ENCODE data around the gene C20orf96. TPM values are rescaled to one million over a fixed set of nuclear protein-coding genes. Genes with fewer than 3 reads are reported as not detected.

C20orf96 gene
- polyA plus RNA-seq, 1 donor (not counting 4 experiments of a cell fraction or from before 2014, with no cell fraction given) = 3.6 TPM

DNA sequence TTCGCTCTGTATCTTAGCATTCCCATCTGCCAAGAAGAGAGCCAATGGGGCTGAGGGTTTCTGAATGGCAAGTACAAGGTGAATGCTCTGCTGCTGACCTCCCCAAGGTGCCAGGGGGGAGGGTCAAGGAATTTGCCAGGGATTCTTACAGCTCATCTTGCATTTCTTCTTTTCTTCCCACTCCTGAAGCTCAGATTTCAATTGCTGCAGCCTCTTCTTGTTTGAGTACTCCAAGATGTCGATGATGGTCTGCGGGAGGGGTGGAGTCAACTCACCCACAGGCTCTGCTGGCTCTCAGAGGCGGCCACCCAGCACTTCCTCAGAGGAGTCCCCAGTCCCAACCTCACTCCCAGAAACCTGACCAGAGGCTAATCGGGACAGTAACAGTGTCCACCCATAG lies 12.4 kb downstream of the C20orf96 start:
- Histone ChIP-seq H3K36me3 (ENCODE audit: control insufficient read depth in 2 of 2, extremely low read depth in 1 of 2, insufficient read depth in 2 of 2, low read length in 2 of 2) (no peaks in the 10 kb centered on the region), H3K9ac (ENCODE audit: control insufficient read depth, extremely low read depth, insufficient read depth, low read length) (no peak overlapping the region), H3K4me1 (ENCODE audit: control insufficient read depth, extremely low read depth, insufficient read depth, low read length) (no peaks in the 10 kb centered on the region), H3K79me2 (ENCODE audit: control insufficient read depth, insufficient read depth, low read length) (no peaks in the 10 kb centered on the region), H3K4me2 (ENCODE audit: control insufficient read depth, extremely low read depth, insufficient read depth, low read depth, low read length) (no peak overlapping the region), H3K9me3 (ENCODE audit: control insufficient read depth, low read depth, low read length) (no peaks in the 10 kb centered on the region), H3K27ac (ENCODE audit: control insufficient read depth, insufficient read depth, low read length) (no peak overlapping the region), H2AFZ (ENCODE audit: control insufficient read depth, low read length) (no peak overlapping the region), H3K9me1 (ENCODE audit: control insufficient read depth, extremely low read depth, insufficient read depth, low read length) (no peaks in the 10 kb centered on the region), H4K20me1 (ENCODE audit: control insufficient read depth, extremely low read depth, insufficient read depth, low read length) (no peaks in the 10 kb centered on the region), H3K27me3 (ENCODE audit: control insufficient read depth, extremely low read depth, insufficient read depth, low read length) (no peaks in the 10 kb centered on the region), H3K4me3 (ENCODE audit: control insufficient read depth in 2 of 3, extremely low read depth in 1 of 3, insufficient read depth in 2 of 3, low read depth in 1 of 3, low read length in 3 of 3) (no peak overlapping the region)
- no peak for FAIRE-seq
- TF ChIP-seq, protein P1, sequence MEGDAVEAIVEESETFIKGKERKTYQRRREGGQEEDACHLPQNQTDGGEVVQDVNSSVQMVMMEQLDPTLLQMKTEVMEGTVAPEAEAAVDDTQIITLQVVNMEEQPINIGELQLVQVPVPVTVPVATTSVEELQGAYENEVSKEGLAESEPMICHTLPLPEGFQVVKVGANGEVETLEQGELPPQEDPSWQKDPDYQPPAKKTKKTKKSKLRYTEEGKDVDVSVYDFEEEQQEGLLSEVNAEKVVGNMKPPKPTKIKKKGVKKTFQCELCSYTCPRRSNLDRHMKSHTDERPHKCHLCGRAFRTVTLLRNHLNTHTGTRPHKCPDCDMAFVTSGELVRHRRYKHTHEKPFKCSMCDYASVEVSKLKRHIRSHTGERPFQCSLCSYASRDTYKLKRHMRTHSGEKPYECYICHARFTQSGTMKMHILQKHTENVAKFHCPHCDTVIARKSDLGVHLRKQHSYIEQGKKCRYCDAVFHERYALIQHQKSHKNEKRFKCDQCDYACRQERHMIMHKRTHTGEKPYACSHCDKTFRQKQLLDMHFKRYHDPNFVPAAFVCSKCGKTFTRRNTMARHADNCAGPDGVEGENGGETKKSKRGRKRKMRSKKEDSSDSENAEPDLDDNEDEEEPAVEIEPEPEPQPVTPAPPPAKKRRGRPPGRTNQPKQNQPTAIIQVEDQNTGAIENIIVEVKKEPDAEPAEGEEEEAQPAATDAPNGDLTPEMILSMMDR (optimal IDR thresholded peaks at IDR 0.05 in 1 of 3, IDR thresholded peaks at IDR 0.05 in 1 of 3, conservative IDR thresholded peaks at IDR 0.05 in 1 of 3; ENCODE audit: extremely low read depth in 1 of 3, insufficient read depth in 2 of 3, low read length in 3 of 3) = no peak
- TF ChIP-seq EZH2 (IDR thresholded peaks at IDR 0.05; ENCODE audit: low read length) = no peak
- no peak for DNase-seq (ENCODE audit: low read depth, low spot score)
- dilution Hi-C loops (cut with MboI; ENCODE audit: extremely low pct_ligation_motif_present, low sequenced_read_pairs) = no loop called here

DNA sequence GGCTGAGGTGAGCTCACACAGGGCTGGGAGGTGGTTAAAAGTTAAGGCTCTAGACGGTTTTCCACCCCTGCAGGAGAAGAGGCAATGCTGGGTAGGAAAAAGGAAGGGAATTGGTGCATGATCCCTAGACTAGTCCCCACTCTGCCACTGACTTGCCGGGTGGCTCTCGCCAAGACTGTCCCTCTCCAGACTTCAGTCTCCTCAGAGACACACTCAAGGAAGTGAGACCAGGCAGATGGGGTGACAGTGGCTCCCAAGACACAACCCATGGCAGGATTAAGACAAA lies 13.1 kb downstream of the C20orf96 start:
- no peaks in the 10 kb centered on the region for H3K4me1 ChIP-seq (ENCODE audit: control insufficient read depth, extremely low read depth, insufficient read depth, low read length)
- TF ChIP-seq, protein P1 (optimal IDR thresholded peaks at IDR 0.05 in 1 of 3, IDR thresholded peaks at IDR 0.05 in 1 of 3, conservative IDR thresholded peaks at IDR 0.05 in 1 of 3; ENCODE audit: extremely low read depth in 1 of 3, insufficient read depth in 2 of 3, low read length in 3 of 3) = no peak
- no peak for TF ChIP-seq EZH2 (IDR thresholded peaks at IDR 0.05; ENCODE audit: low read length)
- H3K27me3 ChIP-seq (ENCODE audit: control insufficient read depth, extremely low read depth, insufficient read depth, low read length) = no peaks in the 10 kb centered on the region
- no peak overlapping the region for H3K4me2 ChIP-seq (ENCODE audit: control insufficient read depth, extremely low read depth, insufficient read depth, low read depth, low read length)
- FAIRE-seq (no peak), DNase-seq (ENCODE audit: low read depth, low spot score) (no peak)
- no peak overlapping the region for H3K27ac ChIP-seq (ENCODE audit: control insufficient read depth, insufficient read depth, low read length)
- H2AFZ ChIP-seq (ENCODE audit: control insufficient read depth, low read length) = no peak overlapping the region
- H3K36me3 ChIP-seq (ENCODE audit: control insufficient read depth in 2 of 2, extremely low read depth in 1 of 2, insufficient read depth in 2 of 2, low read length in 2 of 2) = no peaks in the 10 kb centered on the region
- no peaks in the 10 kb centered on the region for H3K9me1 ChIP-seq (ENCODE audit: control insufficient read depth, extremely low read depth, insufficient read depth, low read length)
- no peaks in the 10 kb centered on the region for H3K9me3 ChIP-seq (ENCODE audit: control insufficient read depth, low read depth, low read length)
- no peaks in the 10 kb centered on the region for H4K20me1 ChIP-seq (ENCODE audit: control insufficient read depth, extremely low read depth, insufficient read depth, low read length)
- no peak overlapping the region for H3K4me3 ChIP-seq (ENCODE audit: control insufficient read depth in 2 of 3, extremely low read depth in 1 of 3, insufficient read depth in 2 of 3, low read depth in 1 of 3, low read length in 3 of 3)
- no peak overlapping the region for H3K9ac ChIP-seq (ENCODE audit: control insufficient read depth, extremely low read depth, insufficient read depth, low read length)
- dilution Hi-C loops (cut with MboI; ENCODE audit: extremely low pct_ligation_motif_present, low sequenced_read_pairs) = no loop called here
- H3K79me2 ChIP-seq (ENCODE audit: control insufficient read depth, insufficient read depth, low read length) = no peaks in the 10 kb centered on the region
